Measurements from ENCODE around the gene HOXC13.

HOXC13 gene

GRCh38 chr12:53989227-53990113 is 50.8 kb downstream of the HOXC13 start:
- H3K4me3 ChIP-seq (ENCODE audit: low read depth, low read length) = no peak overlapping the region
- peak; percentile 57 for TF ChIP-seq CTCF (IDR thresholded peaks at IDR 0.05; ENCODE audit: insufficient read depth, low read depth, low read length, missing control alignments)
- DNase-seq (ENCODE audit: low read depth) = peak; percentile 78

GRCh38 chr12:53990311-53991076 is 51.9 kb downstream of the HOXC13 start:
- no peak overlapping the region for H3K4me3 ChIP-seq (ENCODE audit: low read depth, low read length)
- no peak for DNase-seq (ENCODE audit: low read depth)
- no peak for TF ChIP-seq CTCF (IDR thresholded peaks at IDR 0.05; ENCODE audit: insufficient read depth, low read depth, low read length, missing control alignments)

GRCh38 chr12:53991077-53991460 is 52.4 kb downstream of the HOXC13 start:
- no peak for TF ChIP-seq CTCF (IDR thresholded peaks at IDR 0.05; ENCODE audit: insufficient read depth, low read depth, low read length, missing control alignments)
- no peak for DNase-seq (ENCODE audit: low read depth)
- H3K4me3 ChIP-seq (ENCODE audit: low read depth, low read length) = no peak overlapping the region

DNA sequence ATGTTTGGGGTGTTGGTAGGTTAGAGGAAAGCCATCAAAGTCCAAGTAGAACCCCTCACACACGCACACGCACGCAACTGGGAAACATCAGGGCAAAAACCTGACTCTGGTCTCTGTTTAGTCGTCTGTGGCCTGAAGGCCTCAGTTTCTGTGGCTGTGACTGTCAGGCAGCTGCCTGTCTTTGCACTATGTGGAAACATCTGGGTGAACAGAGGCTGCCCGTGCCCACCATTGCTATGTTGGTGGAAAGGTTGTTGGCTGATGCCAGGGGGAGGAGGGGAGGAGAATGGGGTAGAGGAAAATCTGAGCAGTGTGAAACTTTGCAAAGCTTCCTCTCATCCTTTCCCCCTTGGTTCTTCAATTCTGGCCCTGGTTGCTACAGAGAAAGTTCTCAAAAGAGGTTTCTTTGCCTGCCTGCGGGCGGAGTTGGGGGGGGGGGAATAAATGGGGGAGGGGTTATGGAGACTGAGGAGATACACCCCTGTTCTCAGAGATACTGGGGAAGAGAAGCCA is 53.8 kb downstream of the HOXC13 start:
- no peak for DNase-seq (ENCODE audit: low read depth)
- TF ChIP-seq CTCF (IDR thresholded peaks at IDR 0.05; ENCODE audit: insufficient read depth, low read depth, low read length, missing control alignments) = no peak
- H3K4me3 ChIP-seq (ENCODE audit: low read depth, low read length) = no peak overlapping the region

- DNase-seq (ENCODE audit: low read depth) = no peak
- no peak overlapping the region for H3K4me3 ChIP-seq (ENCODE audit: low read depth, low read length)
- TF ChIP-seq CTCF (IDR thresholded peaks at IDR 0.05; ENCODE audit: insufficient read depth, low read depth, low read length, missing control alignments) = no peak
These were observed 54.8 kb downstream of the HOXC13 start for GRCh38 chr12:53993162-53994008.

DNA sequence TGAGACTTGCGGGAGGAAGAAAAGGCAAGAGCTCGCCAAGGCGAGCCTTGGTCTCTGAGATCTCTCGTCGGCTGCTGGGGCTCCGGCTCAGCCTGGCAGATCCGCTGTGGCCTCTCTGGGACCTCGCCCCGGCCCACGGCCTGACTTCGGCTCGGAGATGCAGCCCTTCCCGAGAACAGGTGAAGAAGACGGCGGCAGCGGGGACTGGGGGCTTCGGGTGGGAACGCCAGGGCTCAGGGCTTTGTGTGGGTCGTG is 55.3 kb downstream of the HOXC13 start:
- H3K4me3 ChIP-seq (ENCODE audit: low read depth, low read length) = no peak overlapping the region
- no peak for TF ChIP-seq CTCF (IDR thresholded peaks at IDR 0.05; ENCODE audit: insufficient read depth, low read depth, low read length, missing control alignments)
- DNase-seq (ENCODE audit: low read depth) = no peak
